Measurements from ENCODE around the gene TBX10.
"Not testable (repeated sequence)": the region's sequence is repeated elsewhere in the genome, so short reads cannot be mapped to it uniquely, and the experiment has no call there.

TBX10 gene

DNA sequence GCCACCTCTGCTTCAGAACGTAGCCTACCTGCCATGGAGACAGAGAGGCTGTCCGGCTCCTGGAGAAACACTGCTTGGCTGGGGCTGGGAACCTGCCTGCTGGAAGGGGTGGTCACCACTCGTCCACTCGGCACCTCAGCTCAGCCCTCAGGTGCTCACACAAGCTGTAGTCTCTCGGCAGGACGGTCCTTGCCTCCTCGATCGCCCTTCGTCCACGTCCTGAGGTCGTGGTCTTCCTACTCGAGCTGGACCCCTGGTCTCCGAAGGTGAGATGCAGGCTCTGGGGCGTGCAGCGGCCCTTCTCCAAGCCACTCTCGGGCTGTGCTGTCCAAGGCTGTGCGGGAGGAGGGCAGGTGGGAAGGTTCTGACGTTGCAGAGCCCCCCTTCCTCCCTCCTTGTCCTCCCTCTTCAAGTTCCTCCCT lies at the start of gene TBX10:
TSS of gene TBX10 (minus strand) at position 326 of the 422 bp plus-strand sequence. CDS start at position 35, 291 bp downstream.
- in situ Hi-C loops (cut with HindIII; ENCODE audit: low pct_ligation_motif_present, low sequenced_read_pairs) = no loop called here
- H3K27ac ChIP-seq = no peak within 1 kb of the TSS
- no peaks in the 10 kb centered on the region for H3K27me3 ChIP-seq (replicated peaks)
- no peak for DNase-seq
- H3K4me3 ChIP-seq (ENCODE audit: low read depth, low read length) = no peak within 1 kb of the TSS
- no peaks in the 10 kb centered on the region for H3K36me3 ChIP-seq (replicated peaks)
- TF ChIP-seq, protein P1, sequence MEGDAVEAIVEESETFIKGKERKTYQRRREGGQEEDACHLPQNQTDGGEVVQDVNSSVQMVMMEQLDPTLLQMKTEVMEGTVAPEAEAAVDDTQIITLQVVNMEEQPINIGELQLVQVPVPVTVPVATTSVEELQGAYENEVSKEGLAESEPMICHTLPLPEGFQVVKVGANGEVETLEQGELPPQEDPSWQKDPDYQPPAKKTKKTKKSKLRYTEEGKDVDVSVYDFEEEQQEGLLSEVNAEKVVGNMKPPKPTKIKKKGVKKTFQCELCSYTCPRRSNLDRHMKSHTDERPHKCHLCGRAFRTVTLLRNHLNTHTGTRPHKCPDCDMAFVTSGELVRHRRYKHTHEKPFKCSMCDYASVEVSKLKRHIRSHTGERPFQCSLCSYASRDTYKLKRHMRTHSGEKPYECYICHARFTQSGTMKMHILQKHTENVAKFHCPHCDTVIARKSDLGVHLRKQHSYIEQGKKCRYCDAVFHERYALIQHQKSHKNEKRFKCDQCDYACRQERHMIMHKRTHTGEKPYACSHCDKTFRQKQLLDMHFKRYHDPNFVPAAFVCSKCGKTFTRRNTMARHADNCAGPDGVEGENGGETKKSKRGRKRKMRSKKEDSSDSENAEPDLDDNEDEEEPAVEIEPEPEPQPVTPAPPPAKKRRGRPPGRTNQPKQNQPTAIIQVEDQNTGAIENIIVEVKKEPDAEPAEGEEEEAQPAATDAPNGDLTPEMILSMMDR (IDR thresholded peaks at IDR 0.05; ENCODE audit: low read depth, low read length, missing control alignments) = no peak

DNA sequence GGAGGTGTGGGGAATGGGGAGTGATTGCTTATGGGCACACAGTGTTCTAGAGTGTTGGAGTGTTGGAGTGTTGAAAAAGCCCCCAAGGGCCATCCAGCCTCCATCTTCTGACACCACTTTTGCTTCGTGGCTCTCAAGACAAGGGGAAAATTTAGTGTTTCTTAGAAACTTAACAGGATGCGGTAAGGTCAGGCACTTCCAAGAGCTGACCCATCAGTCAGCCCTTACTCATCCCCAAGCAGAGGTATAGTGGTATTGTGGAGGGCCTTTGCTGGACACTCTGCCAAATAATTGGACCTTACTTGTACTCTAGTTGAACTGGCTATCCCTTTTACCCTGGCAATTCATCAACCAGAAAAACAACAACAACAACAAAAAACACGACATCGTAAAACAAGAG lies 49.6 kb upstream of the TBX10 start:
- Histone ChIP-seq H3K27me3 (replicated peaks) (peaks cover 7% of the 10 kb centered on the region), H3K27ac (no peak overlapping the region), H3K4me3 (ENCODE audit: low read depth, low read length) (no peak overlapping the region), H3K36me3 (replicated peaks) (no peaks in the 10 kb centered on the region)
- in situ Hi-C loops (cut with HindIII; ENCODE audit: low pct_ligation_motif_present, low sequenced_read_pairs) = no loop called here
- no peak for DNase-seq
- TF ChIP-seq, protein P1 (IDR thresholded peaks at IDR 0.05; ENCODE audit: low read depth, low read length, missing control alignments) = no peak

- in situ Hi-C loops (cut with HindIII; ENCODE audit: low pct_ligation_motif_present, low sequenced_read_pairs) = no loop called here
These were observed 48.4 kb upstream of the TBX10 start for GRCh38 chr11:67687986-67688385.

GRCh38 chr11:67685641-67686332 lies 46.2 kb upstream of the TBX10 start:
- DNase-seq; in situ Hi-C loops (cut with HindIII; ENCODE audit: low pct_ligation_motif_present, low sequenced_read_pairs); H3K27ac ChIP-seq; H3K27me3 ChIP-seq (replicated peaks); H3K36me3 ChIP-seq (replicated peaks); H3K4me3 ChIP-seq (ENCODE audit: low read depth, low read length): not testable (repeated sequence)

More at GRCh38 chr11:67687986-67688385, 48.4 kb upstream of the TBX10 start:
- Histone ChIP-seq H3K27ac (no peak overlapping the region), H3K36me3 (replicated peaks) (no peaks in the 10 kb centered on the region), H3K4me3 (ENCODE audit: low read depth, low read length) (no peak overlapping the region), H3K27me3 (replicated peaks) (peaks cover 10% of the 10 kb centered on the region)
- DNase-seq = no peak
- TF ChIP-seq, protein P1 (IDR thresholded peaks at IDR 0.05; ENCODE audit: low read depth, low read length, missing control alignments) = no peak

DNA sequence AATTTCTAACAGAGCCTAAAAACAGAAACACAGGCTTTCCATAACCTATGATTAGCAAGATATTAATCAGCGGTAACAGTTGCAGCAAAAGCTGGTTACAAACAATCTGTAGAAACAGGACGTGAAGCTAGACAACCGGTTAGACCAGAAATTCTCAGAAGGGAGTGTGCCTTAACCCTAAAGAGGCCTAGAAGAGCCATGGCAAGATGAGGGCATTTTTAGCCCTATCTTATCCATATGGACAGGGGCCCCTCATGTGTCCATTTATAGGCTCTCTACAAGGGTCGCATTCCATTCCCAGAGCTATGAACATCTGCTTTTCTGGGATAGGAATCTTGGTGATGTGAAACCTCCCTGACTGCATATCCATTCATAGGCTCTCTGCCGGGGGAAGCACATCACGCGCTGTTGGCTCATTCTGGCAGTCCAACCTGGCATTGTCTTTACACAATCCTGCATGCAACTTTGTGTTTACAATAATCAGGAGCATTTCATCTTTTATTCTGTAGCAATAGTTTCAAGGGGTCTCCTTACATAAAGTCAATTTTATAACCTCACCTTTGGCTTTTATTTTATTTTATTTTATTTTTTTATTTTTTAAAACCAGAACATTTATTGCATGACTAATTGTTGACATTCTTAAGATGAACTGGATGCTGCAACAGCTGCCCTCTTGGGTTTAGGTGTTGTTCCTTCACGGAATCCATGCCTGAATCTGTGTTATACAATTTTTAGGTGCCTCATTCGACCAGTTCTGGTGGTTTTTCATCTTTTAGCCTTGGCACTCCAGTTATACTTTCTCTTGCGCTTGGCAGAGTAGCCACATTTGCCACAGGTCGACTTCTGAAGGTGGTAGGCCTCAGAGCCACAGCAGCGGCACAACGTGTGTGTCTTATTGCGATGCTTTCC lies 42.8 kb upstream of the TBX10 start:
- H3K27me3 ChIP-seq (replicated peaks); H3K36me3 ChIP-seq (replicated peaks); in situ Hi-C loops (cut with HindIII; ENCODE audit: low pct_ligation_motif_present, low sequenced_read_pairs); H3K27ac ChIP-seq; H3K4me3 ChIP-seq (ENCODE audit: low read depth, low read length); DNase-seq: not testable (repeated sequence)

- no peak overlapping the region for H3K27ac ChIP-seq
- no peak for DNase-seq
These were observed 41.3 kb upstream of the TBX10 start for GRCh38 chr11:67680696-67681470.

More at GRCh38 chr11:67680696-67681470, 41.3 kb upstream of the TBX10 start:
- no peaks in the 10 kb centered on the region for H3K36me3 ChIP-seq (replicated peaks)
- H3K4me3 ChIP-seq (ENCODE audit: low read depth, low read length) = no peak overlapping the region
- in situ Hi-C loops (cut with HindIII; ENCODE audit: low pct_ligation_motif_present, low sequenced_read_pairs) = no loop called here
- TF ChIP-seq, protein P1 (IDR thresholded peaks at IDR 0.05; ENCODE audit: low read depth, low read length, missing control alignments) = no peak
- peaks cover 3% of the 10 kb centered on the region for H3K27me3 ChIP-seq (replicated peaks)
